ENCODE results near the gene ARSK.
A peak's percentile ranks its signal among the peaks of the same experiment; 100 is the strongest.
"Not testable (repeated sequence)": the region's sequence is repeated elsewhere in the genome, so short reads cannot be mapped to it uniquely, and the experiment has no call there.

The ARSK gene

GRCh38 chr5:95623706-95624105, 68.8 kb downstream of the ARSK start:
- DNase-seq, result no peak

- no peak for DNase-seq
These were observed 69.5 kb downstream of the ARSK start for GRCh38 chr5:95624368-95624767.

GRCh38 chr5:95626701-95627100, 71.8 kb downstream of the ARSK start:
- no peak for DNase-seq

DNA sequence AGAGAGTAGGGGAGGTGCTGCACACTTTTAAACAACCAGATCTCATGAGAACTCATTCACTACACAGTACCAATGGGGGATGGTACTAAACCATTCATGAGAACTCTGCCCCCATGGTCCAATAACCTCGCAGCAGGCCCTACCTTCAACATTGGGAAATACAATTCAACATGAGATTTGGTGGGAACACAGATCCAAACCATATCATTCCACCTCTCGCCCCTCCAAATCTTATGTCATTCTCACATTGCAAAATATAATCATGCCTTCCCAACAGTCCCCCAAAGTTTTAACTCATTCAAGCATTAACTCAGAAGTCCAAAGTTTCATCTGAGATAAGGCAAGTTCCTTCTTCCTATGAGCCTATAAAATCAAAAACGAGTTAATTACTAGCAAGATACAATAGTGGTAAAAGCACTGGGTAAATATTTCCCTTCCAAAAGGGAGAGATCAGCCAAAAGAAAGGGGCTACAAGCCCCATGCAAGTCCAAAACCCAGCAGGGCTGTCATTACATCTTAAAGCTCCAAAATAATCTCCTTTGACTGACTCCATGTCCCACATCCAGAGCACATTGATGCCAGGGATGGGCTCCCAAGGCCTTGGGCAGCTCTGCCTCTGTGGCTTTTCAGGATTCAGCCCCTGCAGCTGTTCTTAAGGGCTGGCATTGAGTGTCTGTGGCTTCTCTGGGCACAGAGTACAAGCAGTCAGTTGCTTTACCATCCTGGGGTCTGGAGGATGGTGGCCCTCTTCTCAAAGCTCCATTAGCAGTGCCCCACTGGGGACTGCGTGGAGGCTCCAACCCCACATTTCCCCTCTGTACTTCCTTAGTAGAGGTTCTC, 73.3 kb downstream of the ARSK start:
- DNase-seq, result no peak

GRCh38 chr5:95628933-95629332, 74.0 kb downstream of the ARSK start:
- DNase-seq, result no peak

DNA sequence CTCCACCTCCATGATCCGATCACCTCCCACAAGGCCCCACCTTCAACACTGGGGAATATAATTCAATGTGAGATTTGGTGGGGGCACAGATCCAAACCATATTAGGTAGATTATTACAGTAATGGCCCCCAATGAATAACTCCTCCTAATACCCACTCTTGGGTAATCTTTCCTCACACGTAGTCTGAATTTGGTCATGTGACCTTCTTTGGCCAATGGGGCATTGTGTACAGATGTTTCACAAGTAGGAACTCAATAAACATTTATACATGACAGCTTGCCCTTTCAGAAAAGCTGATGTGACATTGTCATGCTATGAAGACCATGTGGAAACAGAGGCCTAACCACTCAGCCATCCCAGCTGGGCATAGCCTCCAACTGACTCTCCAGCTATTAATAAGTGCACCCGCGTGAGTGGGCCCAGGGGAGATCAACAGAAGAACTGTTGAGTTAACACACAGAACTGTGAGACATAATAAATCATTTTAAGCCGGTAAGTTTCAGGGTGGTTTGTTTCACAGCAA, 75.6 kb downstream of the ARSK start:
- no peak for DNase-seq

- DNase-seq, result no peak
These were observed 76.5 kb downstream of the ARSK start for GRCh38 chr5:95631255-95631958.

GRCh38 chr5:95631991-95632675, 77.2 kb downstream of the ARSK start:
- no peak for DNase-seq

DNA sequence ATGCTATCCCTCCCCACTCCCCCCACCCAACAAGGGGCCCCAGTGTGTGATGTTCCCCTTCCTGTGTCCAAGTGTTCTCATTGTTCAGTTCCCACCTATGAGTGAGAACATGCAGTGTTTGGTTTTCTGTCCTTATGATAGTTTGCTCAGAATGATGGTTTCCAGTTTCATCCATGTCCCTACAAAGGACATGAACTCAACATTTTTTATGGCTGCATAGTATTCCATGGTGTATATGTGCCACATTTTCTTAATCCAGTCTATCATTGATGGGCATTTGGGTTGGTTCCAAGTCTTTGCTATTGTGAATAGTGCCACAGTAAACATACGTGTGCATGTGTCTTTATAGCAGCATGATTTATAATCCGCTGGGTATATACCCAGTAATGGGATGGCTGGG, 78.0 kb downstream of the ARSK start:
- DNase-seq, result not testable (repeated sequence)

- no peak for DNase-seq
These were observed 78.8 kb downstream of the ARSK start for GRCh38 chr5:95633671-95634070.

DNA sequence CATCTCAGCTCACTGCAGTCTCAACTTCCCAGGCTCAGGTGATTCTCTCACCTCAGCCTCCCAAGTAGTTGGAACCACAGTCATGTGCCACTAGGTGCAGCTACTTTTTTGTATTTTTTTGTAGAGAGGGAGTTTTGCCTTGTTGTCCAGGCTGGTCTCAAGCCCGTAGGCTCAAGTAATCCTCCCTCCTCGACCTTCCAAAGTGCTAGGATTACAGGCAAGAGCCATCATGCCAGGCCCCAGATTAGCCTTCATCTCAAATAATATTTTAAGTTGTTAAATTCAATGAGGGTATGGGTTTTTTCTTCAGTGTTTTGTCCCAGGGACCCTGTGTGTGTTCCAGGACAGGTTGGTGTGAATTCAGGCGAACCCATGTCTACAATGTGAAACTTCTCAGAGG, 79.2 kb downstream of the ARSK start:
- DNase-seq, result no peak

DNA sequence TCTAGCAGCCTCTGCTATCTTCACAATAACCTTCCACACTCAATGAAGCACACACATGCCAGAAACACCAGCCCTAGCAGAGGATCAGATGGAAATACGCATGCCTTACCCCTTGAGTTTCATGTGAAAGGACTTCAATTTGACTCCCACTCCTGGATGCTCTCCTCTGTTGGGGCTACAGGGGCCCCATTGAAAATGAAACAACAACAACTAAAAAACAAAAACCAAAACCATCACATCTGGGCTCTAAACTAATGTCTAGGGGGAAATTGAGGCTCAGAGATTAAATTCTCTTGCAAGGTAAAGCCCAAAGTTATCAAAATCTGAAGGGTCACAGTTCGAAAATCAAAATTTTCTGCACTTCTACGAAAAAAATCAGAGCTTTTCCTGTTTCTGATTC, 83.7 kb downstream of the ARSK start:
- DNase-seq, result no peak

- no peak for DNase-seq
These were observed 86.9 kb downstream of the ARSK start for GRCh38 chr5:95641741-95642220.

DNA sequence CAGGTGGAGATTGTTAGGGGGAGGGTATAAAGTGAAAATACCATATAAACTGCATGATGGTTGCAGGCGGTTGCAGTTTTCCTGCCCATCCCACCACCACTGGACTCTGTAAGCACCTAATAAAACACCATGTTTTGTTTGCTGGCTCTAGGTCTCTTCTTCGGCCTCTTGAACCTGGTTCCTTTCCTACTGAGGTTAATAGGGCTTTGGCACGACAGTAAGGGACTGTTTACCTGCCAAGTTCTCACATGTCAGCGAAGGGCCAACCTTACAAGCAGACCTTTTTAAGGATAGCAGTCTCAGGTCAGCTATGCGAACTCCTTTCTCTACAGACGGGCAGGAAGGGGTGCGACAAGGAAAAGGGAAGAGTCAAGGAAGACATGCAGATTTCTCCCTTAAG, 88.3 kb downstream of the ARSK start:
- DNase-seq, result no peak

GRCh38 chr5:95644351-95645042, 89.6 kb downstream of the ARSK start:
- peak; percentile 37 for DNase-seq

GRCh38 chr5:95646226-95646568, 91.3 kb downstream of the ARSK start:
- DNase-seq, result not testable (repeated sequence)

GRCh38 chr5:95646569-95647431, 91.9 kb downstream of the ARSK start, which contains the start of gene RFESD:
TSS of gene RFESD (plus strand) at chr5:95646777. CDS start at chr5:95652272, 5,495 bp downstream.
- DNase-seq, result peak; percentile 93

DNA sequence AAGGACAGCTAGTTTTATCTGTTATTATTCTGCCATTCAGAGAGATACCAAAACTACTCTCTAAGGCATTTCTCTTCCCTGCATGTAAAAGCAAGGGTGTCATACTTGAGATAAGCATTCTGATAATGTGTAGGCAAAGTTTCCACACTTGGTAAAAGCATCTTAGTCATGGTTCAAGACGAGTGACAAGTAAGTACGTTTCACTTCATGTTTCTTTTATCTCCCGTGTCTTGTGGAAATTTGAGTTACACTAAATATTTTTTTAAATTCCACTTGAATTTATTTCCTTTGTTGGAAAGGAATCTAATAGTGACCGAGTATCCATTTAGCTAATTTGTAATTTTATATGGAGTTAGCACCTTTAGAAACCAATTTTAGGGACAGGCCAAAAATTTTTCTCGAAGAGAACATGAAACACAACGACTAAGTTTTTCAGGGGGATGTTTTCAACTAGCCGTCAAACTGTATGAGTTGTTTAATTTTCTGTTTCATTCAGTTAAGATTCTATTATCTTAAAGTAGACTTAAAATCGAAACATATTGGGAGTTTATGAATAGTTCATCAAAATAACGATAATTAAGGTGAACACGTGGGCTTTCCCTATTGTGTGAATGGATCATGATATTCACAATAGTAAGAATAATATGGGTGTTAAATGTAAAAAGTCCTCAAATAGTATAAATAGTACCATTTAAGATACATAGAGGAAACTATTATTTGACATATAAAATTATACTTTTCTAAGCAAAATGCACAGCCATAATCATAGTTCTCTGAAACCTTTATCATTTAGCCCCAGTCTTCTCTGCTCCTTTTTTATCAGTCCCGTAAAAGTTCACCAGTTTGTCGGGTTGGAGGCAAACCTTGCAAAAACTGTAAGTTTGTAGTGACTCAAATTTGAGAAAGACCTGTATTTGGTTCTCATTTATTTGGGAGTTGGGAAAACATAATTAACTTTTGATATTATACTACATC, 93.3 kb downstream of the ARSK start:
- no peak for DNase-seq

DNA sequence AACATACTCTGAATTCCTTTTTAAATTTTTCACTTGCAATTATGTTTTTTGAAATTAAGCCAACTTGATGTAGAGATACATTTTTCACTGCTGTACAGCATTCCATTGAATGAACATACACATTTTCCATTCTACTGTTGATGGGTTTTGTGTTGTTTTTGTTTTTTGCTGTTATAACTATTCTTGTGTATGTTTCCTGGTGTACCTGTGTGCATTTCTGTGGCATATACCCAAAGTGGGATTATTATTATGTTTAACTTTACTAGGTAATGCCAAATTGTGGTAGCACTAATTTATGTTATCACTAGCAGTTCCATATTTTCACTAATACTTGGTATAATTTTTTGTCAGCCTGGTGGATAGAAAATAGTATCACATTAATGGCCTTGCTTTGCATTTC, 94.4 kb downstream of the ARSK start:
- no peak for DNase-seq

- no peak for DNase-seq
These were observed 95.1 kb downstream of the ARSK start for GRCh38 chr5:95649842-95650620.

All from NCI-H774 (cell line).